GM21381 (cell line): ENCODE data around the gene PI16.
"Not testable (repeated sequence)": the region's sequence is repeated elsewhere in the genome, so short reads cannot be mapped to it uniquely, and the experiment has no call there.

Experiments used
- ATAC-seq: cut with Tn5 transposase; IDR thresholded peaks from one replicate; pipeline ENCODE4 v1.9.1; 2021; ENCODE audit warnings: mild to moderate bottlenecking, moderate library complexity; ENCODE audit not compliant: unreplicated experiment

The PI16 gene

GRCh38 chr6:36927691-36928546 is 26.6 kb upstream of the PI16 start:
- ATAC-seq = no peak

DNA sequence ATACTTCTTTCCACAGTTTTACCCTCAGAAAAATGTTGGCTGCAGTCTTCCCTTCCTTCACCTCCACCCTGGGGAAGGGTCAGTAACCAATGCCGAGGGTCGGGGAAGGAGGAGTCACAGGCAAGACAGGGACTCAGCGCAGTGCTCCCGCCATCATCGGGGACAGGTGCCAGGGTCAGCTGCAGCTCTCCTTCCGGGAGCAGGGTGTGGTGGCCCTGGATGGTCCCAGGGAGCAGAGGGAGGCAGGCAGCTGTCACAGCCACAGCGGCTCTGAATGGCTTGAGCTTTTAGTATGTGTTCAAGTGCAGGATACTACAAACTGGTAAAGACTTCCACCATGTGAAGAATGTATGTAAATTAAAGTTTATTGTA is 26.0 kb upstream of the PI16 start:
- no peak for ATAC-seq

GRCh38 chr6:36929152-36929551 is 25.4 kb upstream of the PI16 start:
- ATAC-seq = no peak

- ATAC-seq = no peak
Observed at GRCh38 chr6:36929607-36930006, 24.9 kb upstream of the PI16 start.

DNA sequence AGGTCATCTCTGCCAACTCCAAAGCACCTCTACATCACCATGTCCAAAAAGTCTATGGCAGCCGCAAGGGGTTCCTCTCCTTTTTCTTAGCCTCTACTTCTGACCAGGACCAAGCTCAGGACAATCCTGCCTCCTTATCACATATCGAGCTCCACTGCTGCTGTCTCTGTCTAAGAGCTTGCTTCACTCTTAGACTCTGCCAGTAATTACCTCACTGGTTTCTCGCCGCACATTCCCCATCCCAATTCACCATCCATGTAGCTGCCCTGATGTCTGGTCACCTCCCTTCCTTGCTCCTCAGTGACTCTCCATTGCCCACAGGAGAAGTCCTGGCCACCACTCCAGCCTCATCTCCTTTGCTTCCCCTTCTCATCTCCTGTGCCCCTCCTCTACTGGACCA is 24.1 kb upstream of the PI16 start:
- no peak for ATAC-seq

DNA sequence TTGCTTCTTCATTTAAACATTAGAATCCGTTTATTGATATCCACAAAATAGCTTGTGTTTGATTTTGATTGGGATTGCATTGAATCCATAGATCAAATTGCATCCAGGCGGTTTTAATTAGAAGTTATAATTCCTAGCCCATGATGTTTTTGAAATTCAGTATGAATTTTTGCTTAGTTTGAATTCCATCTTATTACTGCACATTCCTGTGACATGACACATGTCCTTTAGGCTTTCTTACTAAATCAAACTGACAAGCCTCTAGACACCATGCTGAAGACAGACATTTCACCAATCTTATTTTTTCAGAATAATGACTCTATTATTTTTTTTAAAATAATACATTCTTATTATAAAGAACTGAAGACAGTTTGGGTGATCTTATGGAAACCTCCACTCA is 21.4 kb upstream of the PI16 start:
- no peak for ATAC-seq

- ATAC-seq = no peak
Observed at GRCh38 chr6:36933519-36933918, 21.0 kb upstream of the PI16 start.

GRCh38 chr6:36934901-36935300 is 19.6 kb upstream of the PI16 start:
- no peak for ATAC-seq

- no peak for ATAC-seq
Observed at GRCh38 chr6:36936824-36937223, 17.7 kb upstream of the PI16 start.

GRCh38 chr6:36937896-36938295 is 16.6 kb upstream of the PI16 start:
- ATAC-seq = no peak

GRCh38 chr6:36938536-36938935 is 16.0 kb upstream of the PI16 start:
- no peak for ATAC-seq

DNA sequence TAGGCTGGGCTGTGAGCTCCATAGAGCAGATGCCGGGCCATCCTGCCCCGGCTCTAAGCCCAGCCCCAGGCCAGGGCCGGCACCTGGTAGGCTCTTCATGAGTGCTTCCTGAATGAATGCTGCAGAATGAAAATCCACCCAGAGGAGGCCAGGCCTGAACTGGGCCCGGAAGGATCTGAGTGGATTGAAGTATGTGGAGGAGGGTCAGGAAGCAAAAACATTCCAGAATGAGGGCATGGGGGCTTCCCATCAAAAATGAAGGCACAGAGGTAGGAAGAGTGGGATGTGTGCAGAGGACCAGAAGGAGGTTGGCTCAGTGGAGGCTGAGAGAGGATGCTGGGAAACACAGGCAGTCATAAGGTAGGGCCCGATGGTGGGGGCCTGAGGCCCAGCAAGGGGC is 15.5 kb upstream of the PI16 start:
- ATAC-seq = not testable (repeated sequence)

- no peak for ATAC-seq
Observed at GRCh38 chr6:36940027-36940426, 14.5 kb upstream of the PI16 start.

DNA sequence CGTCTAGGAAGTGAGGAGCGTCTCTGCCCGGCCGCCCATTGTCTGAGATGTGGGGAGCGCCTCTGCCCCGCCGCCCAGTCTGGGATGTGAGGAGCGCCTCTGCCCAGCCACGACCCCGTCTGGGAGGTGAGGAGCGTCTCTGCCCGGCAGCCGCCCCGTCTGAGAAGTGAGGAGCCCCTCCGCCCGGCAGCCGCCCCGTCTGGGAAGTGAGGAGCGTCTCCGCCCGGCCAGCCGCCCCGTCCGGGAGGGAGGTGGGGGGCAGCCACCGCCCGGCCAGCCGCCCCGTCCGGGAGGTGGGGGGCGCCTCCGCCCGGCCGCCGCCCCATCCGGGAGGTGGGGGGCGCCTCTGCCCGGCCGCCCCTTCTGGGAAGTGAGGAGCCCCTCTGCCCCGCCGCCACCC is 13.0 kb upstream of the PI16 start:
- not testable (repeated sequence) for ATAC-seq

DNA sequence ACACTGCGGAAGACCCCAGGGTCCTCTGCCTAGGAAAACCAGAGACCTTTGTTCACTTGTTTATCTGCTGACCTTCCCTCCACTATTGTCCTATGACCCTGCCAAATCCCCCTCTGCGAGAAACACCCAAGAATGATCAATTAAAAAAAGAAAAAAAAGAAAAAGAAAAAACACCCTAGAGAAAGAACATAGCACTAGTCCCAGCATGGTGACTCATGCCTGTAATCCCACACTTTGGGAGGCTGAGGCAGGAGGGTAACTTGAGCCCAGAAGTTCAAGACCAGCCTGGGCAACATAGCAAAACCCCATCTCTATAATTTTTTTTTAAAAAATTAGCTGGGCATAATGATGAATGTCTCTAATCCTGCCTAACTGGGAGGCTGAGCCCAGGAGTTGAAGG is 12.2 kb upstream of the PI16 start:
- ATAC-seq = not testable (repeated sequence)

GRCh38 chr6:36944650-36945049 is 9.9 kb upstream of the PI16 start:
- no peak for ATAC-seq

DNA sequence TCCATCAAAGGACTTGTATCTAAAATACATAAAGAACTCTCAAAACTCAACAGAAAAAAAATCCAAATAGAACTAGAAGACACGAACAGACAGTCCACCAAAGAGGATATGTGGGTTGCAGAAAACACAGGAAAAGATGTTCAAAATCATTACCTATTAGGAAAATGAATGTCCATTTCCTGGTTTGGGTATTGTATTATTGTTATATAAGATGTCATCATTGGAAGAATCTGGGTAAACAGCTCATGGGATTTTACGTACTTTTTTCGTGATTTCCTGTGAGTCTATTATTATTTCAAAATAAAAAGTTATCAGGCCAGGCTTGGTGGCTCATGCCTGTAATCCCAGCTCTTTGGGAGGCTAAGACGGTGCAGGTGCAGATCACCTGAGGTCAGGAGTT is 9.2 kb upstream of the PI16 start:
- ATAC-seq = no peak

- ATAC-seq = no peak
Observed at GRCh38 chr6:36946526-36946925, 8.0 kb upstream of the PI16 start.

GRCh38 chr6:36947570-36948351 is 6.8 kb upstream of the PI16 start:
- ATAC-seq = no peak

DNA sequence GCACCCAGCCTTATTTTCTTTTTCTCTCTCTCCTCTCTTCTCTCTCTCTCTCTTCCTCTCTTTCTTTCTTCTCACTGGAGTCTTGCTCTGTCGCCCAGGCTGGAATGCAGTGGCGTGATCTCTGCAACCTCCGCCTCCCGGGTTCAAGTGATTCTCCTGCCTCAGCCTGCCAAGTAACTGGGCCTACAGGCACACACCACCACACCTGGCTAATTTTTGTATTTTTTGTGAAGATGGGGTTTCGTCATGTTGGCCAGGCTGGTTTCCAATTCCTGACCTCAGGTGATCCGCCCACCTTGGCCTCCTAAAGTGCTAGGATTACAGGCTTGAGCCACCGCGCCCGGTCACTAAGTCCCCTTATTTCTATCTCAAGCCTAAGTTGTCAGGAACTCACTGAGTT is 5.5 kb upstream of the PI16 start:
- not testable (repeated sequence) for ATAC-seq

DNA sequence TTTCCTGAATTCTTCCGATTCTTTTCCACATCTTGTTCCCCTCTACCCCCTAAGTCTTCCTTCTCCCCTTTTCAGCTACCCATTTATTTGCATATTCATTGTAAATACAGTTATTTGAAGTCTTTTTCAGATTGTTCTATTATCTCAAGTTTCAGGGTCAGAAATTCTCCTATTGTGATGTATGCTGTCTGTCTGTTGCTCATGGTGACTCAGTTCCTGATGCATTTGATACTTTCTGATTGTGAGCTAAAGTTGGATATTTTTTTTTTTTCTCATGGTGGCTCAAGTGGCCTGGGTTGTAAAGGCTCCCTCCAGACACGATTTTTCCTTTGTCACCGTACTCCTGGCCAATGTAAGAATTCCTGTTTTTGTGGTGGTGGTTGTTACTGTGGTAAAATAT is 4.9 kb upstream of the PI16 start:
- no peak for ATAC-seq

DNA sequence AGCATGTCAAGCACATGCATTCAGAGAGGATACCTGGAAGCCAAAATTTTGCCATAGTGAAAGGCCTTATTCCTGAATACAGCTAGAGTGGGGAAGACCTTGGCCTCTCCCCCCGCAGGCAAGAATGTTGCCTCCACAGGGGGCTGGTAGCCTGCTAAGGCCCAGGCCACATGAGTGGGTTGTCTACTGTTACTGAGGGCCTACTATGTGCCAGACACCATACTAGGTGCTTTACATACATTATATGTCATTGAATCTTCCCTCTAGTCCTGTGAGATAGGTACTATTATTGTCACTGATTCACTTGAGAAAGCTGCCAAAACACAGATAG is 642 bp upstream of the PI16 start:
- no peak for ATAC-seq
